GM19395 (cell line): ENCODE data around the gene SYT7.
"Not testable (repeated sequence)": the region's sequence is repeated elsewhere in the genome, so short reads cannot be mapped to it uniquely, and the experiment has no call there.

Experiments used
- ATAC-seq: cut with Tn5 transposase; IDR thresholded peaks from one replicate; pipeline ENCODE4 v1.9.1; 2021; ENCODE audit warnings: mild to moderate bottlenecking, moderate library complexity; ENCODE audit not compliant: unreplicated experiment

SYT7 gene

DNA sequence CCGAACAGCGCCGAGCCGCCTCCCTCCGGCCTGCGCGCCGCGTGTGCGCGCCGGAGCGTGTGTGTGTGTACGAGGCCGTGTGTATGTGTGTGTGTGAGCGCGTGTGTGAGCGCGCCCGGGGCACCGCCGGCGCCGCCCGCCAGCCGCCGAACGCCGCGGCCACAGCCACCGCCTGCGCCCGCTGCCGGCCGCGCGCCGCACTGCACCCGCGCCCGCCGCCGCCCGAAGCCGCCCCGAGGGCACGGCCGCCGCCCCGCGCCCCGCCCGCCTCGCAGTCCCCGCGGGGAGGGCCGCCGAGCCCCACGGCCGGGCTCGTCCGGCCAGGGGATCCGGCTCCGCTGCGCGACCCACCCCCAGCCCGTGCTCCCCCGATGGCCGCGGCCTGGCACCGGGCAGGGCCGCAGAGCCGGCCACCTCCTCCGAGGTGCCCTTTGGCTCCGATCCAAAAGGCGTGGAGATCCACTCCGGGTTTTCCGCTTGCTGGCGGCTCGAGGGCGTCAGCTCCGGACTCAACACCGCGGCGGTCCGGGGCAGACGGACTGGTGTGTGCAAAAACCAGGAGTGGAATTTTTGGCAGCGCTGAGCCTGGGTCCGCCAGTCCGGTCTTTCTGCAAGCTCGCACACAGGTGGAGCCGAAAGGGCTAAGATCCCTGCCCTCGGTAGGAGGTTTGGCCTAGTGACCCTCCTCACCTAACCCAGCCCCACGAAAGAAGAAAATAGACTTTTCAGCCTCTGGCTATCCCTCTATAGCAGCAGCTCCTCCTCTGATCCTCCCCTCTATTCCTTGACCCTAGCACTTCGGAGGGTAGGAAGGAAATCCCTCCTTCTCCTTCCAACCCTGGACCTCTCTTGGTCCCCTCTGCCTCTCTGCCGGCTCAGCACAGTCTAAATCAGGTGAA is at the start of gene SYT7:
Gene SYT7 (minus strand): TSS at position 47 of the 899 bp plus-strand sequence. CDS start 256 bp downstream, outside the sequence.
- peak; percentile 88 for ATAC-seq

DNA sequence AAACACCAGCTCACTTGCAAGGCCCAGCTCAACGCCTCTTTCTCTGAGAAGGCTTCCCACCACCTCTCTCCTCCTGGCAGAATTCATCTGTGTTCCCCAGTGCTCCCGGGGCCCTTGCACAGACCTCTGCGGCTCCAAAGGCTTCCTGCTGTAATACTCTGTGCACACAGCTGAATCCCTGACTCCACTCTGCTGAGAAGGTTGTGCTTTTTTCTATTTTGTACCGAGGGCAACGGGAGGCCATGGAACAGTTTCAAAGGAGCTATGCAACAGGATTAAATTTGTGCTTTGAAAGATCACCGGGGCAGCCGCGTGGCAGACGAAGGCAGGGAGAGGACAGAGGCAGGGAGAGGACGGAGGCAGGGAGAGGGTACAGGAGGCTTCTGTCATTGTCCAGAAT is 49.2 kb upstream of the SYT7 start:
- no peak for ATAC-seq

DNA sequence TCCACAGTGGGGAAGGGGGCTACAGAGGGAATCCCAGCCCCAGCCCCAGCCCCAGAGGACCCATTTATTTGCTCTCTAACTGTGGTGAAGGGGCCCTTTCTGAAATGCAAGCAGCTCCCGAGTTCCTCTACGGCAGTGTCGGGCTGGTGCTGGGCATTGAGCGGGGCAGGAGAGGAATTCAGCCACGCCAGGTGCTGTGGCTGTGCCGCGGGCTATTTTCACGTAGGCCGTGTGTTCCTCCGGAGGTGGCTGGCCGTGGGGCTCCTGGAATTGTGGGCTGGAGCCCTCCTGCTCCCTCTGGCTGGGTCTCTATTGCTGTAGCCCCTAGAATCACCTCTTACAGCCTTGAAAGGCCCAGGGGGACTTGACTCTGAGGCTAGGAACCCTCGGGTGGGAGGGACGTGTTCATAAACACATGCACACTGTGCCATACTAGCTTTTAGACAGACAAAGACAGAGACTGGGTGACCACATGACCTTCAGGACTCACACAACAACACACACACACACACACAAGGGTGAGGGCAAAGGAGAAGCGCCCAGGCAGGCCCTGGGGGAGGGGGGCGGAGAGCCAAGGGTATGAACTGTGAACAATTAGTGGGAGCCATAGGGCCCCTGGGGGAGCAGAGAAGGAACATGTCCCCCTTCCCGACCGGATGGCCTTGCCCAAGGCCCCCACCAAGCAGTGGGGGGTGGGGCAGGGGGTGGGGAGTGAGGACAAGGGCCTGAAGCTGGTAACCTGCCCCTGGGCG is 48.4 kb upstream of the SYT7 start:
- ATAC-seq = no peak

- ATAC-seq = no peak
These were observed 47.7 kb upstream of the SYT7 start for GRCh38 chr11:61628662-61628970.

- no peak for ATAC-seq
These were observed 47.2 kb upstream of the SYT7 start for GRCh38 chr11:61627850-61628661.

GRCh38 chr11:61626580-61627380 is 45.9 kb upstream of the SYT7 start:
- ATAC-seq = no peak

DNA sequence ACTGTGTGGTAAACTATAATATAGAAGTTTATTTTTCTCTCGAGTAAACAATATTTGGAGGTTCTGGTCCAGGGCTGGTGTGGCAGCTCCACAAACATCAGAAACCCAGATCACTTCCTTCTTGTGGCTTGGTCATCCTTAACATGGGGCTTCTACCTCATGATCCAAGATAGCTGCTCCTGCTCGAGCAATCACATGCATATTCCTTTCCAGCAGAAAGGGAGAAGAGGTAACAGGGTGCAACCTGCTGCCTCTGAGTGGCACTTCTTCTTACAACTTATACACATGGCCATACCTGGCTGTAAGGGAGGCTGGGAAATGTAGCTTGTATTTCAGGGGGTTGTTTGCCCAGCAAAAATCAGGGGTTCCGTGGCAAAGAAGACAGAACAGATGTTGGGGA is 44.6 kb upstream of the SYT7 start:
- no peak for ATAC-seq

GRCh38 chr11:61621917-61622585 is 41.2 kb upstream of the SYT7 start:
- no peak for ATAC-seq

DNA sequence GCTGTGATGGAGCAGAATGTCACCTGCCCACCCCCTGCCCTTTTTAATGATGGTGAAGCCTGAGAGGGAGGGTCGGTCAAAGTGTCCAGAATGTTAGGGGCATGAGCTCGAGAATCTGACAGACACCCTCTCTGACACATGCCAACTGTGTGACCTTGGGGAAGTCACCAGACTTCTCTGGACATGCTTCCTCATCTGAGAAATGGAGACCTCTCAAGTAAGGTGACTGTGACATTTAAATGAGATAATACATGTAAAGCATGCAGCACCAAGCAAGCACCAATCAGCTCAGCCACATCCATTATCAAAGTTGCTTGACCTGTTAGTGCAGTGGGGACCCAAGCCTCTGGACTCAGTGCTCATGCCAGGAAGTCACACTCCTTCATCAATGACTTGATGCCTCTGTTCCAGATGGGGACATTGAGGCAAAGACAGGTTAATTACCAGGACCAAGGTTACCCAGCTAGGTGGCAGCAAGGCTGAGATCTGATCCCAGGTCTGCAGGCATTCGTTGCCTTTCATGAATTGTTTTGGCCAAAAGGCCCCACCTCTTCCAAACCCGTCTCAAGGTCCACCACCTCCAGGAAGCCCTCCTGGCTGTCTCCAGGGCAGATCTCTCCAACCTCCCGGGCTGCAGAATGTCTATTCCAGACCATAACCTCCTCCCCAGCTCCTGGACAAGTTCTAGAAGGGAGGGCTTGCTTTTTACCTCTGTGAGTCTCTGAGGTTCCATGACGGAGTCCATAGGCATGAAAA is 38.8 kb upstream of the SYT7 start:
- ATAC-seq = no peak

GRCh38 chr11:61618978-61619377 is 38.1 kb upstream of the SYT7 start:
- no peak for ATAC-seq

- ATAC-seq = no peak
These were observed 36.6 kb upstream of the SYT7 start for GRCh38 chr11:61617515-61617914.

DNA sequence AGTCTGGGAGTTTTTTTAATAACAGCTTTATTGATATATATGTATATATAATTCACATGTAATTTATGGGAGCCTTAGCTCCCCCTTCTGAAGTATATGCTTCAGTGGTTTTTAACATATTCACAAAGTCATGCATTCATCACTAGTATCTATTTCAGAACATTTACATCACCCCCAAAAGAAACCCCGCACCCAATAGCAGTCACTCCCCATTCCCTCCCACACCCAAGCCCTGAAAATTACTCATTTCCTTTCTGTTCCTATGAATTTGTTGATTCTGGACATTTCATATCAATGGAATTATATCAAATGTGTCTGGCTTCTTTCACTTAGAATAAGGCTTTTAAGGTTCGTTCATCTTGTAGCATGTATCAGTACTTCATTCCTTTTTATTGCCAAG is 35.6 kb upstream of the SYT7 start:
- no peak for ATAC-seq

- ATAC-seq = not testable (repeated sequence)
These were observed 33.9 kb upstream of the SYT7 start for GRCh38 chr11:61614782-61615181.

- no peak for ATAC-seq
These were observed 33.0 kb upstream of the SYT7 start for GRCh38 chr11:61613870-61614269.

DNA sequence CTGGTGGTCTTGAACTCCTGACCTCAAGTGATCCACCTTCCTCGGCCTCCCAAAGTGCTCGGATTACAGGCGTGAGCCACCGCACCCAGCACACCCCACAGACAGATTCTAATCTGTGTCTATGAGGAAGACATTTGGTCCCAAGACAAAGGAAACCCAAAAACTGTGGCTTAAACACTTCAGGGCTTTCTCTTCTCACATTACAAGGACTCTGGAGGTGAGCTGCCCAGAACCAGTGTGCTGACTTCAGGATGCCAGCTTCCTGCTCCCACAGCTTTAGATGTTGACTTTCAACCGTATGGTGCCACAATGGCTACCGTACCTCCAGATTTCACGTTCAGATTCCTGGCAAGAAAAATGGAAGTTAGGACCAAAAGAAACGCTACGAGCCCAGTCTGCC is 32.2 kb upstream of the SYT7 start:
- no peak for ATAC-seq

GRCh38 chr11:61611309-61611708 is 30.4 kb upstream of the SYT7 start:
- no peak for ATAC-seq

DNA sequence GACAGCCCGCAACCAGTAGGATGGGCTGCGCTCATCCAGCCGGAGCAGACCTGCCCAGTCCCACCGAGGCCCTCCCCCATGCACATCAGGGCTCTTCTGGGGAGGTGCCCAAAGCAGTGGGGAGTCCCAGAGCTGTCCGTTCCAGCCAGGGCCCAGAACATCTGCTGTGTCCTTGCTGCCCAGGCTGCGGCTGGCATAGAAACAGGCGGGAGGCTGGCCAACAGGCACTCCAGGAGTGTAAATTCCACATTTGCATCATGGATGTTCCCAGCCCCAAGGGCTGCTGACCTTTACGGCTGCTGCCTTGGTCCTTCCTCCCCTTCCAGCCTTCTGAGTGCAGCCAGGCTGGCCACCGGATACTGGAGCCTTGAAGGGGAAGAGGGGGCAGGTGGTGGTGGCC is 30.0 kb upstream of the SYT7 start:
- no peak for ATAC-seq

DNA sequence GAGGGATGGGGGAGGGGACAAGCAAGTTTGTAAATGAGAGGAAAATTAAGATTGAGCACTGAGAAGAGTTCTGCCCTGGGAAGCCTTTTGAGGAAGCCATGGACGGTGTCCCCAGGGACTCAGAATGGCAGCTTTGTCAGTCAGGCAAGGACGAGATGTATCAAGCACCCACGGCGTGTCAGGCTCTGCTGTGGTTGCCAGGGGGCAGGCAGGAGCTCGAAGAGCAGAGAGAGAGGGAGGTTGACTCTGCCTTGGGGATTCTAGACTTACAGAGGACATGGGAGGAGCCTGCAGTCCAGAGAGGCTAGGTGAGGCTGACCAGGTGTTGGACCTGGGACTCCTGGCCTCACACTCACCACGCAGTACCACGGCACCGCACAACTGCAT is 29.1 kb upstream of the SYT7 start:
- ATAC-seq = no peak
